H9 (cell line): ENCODE measurements around the gene CAMTA1. TPM values are rescaled to one million over a fixed set of nuclear protein-coding genes. Genes with fewer than 3 reads are reported as not detected.

ENCODE experiments used
- DNase-seq: peaks from one replicate; pipeline ENCODE4 v3.0.0-alpha.2; 2017
- H2AFZ ChIP-seq: one replicate; pipeline ENCODE4 v1.6.1; 2013; ENCODE audit warnings: mild to moderate bottlenecking, low read length, control low read depth, moderate library complexity
- H2AK5ac ChIP-seq: 2 replicates; pipeline ENCODE4 v1.6.1; 2013; ENCODE audit warnings: low read length, control low read depth, mixed read lengths; ENCODE audit not compliant: insufficient read length
- H2BK120ac ChIP-seq: one replicate; pipeline ENCODE4 v1.6.1; 2013; ENCODE audit warnings: low read depth, mild to moderate bottlenecking, low read length, control low read depth, inconsistent platforms; ENCODE audit not compliant: poor library complexity, severe bottlenecking
- H2BK12ac ChIP-seq: 2 replicates; pipeline ENCODE4 v1.6.1; 2013; ENCODE audit warnings: low read length, control low read depth, mixed read lengths, low read depth; ENCODE audit not compliant: insufficient read length
- H2BK15ac ChIP-seq: 2 replicates; pipeline ENCODE4 v1.6.1; 2013; ENCODE audit warnings: low read depth, low read length, control low read depth
- H2BK20ac ChIP-seq: one replicate; pipeline ENCODE4 v1.6.1; 2013; ENCODE audit warnings: low read depth, mild to moderate bottlenecking, low read length, control low read depth, inconsistent platforms; ENCODE audit not compliant: poor library complexity, severe bottlenecking
- H2BK5ac ChIP-seq: 2 replicates; pipeline ENCODE4 v1.6.1; 2013; ENCODE audit warnings: low read length, control low read depth, mixed read lengths; ENCODE audit not compliant: insufficient read length
- H3K14ac ChIP-seq: 2 replicates; pipeline ENCODE4 v1.6.1; 2013; ENCODE audit warnings: low read length, control low read depth; ENCODE audit not compliant: insufficient read depth
- H3K18ac ChIP-seq: 2 replicates; pipeline ENCODE4 v1.6.1; 2013; ENCODE audit warnings: low read depth, mild to moderate bottlenecking, mixed read lengths, low read length, control low read depth; ENCODE audit not compliant: insufficient read length
- H3K23ac ChIP-seq: 2 replicates; pipeline ENCODE4 v1.6.1; 2013; ENCODE audit warnings: low read length, control low read depth, mixed read lengths, low read depth; ENCODE audit not compliant: insufficient read length
- H3K23me2 ChIP-seq: 2 replicates; pipeline ENCODE4 v1.6.1; 2013; ENCODE audit warnings: low read depth, mild to moderate bottlenecking, mixed read lengths, low read length, control low read depth; ENCODE audit not compliant: insufficient read length, poor library complexity, severe bottlenecking
- H3K27ac ChIP-seq: 2 replicates; pipeline ENCODE4 v1.5.1; 2013; ENCODE audit warnings: low read length, control low read depth, mixed read lengths, low read depth; ENCODE audit not compliant: insufficient read length
- H3K27me3 ChIP-seq: 2 replicates; pipeline ENCODE4 v1.6.1; 2013; ENCODE audit warnings: low read length, control low read depth, inconsistent platforms; ENCODE audit not compliant: insufficient read depth
- H3K4ac ChIP-seq: 2 replicates; pipeline ENCODE4 v1.6.1; 2013; ENCODE audit warnings: low read depth, mild to moderate bottlenecking, control low read depth, inconsistent platforms, low read length, moderate library complexity
- H3K4me1 ChIP-seq: 2 replicates; pipeline ENCODE4 v1.6.1; 2013; ENCODE audit warnings: low read length, control low read depth, inconsistent platforms; ENCODE audit not compliant: insufficient read depth
- H3K4me2 ChIP-seq: 2 replicates; pipeline ENCODE4 v1.6.1; 2013; ENCODE audit warnings: low read length, control low read depth, mixed read lengths; ENCODE audit not compliant: insufficient read length, insufficient read depth
- H3K56ac ChIP-seq: 2 replicates; pipeline ENCODE4 v1.6.1; 2013; ENCODE audit warnings: low read depth, mild to moderate bottlenecking, mixed read lengths, low read length, control low read depth; ENCODE audit not compliant: insufficient read length
- H3K79me1 ChIP-seq: 2 replicates; pipeline ENCODE4 v1.6.1; 2013; ENCODE audit warnings: low read depth, mild to moderate bottlenecking, moderate library complexity, low read length, control low read depth, inconsistent platforms; ENCODE audit not compliant: insufficient read depth, poor library complexity, severe bottlenecking
- H3K79me2 ChIP-seq: 2 replicates; pipeline ENCODE4 v1.6.1; 2013; ENCODE audit warnings: low read length, control low read depth, inconsistent platforms; ENCODE audit not compliant: insufficient read depth
- H3K9ac ChIP-seq: 2 replicates; pipeline ENCODE4 v1.6.1; 2013; ENCODE audit warnings: low read length, control low read depth, mixed read lengths; ENCODE audit not compliant: insufficient read length; ENCODE audit errors: extremely low read depth
- H3K9me3 ChIP-seq: one replicate; pipeline ENCODE4 v1.6.1; 2013; ENCODE audit warnings: low read depth, low read length, inconsistent platforms; ENCODE audit not compliant: control insufficient read depth
- H3T11ph ChIP-seq: one replicate; pipeline ENCODE4 v1.6.1; 2013; ENCODE audit warnings: mild to moderate bottlenecking, low read length, control low read depth, inconsistent platforms
- H4K20me1 ChIP-seq: one replicate; pipeline ENCODE4 v1.6.1; 2013; ENCODE audit not compliant: control insufficient read depth, insufficient read length, insufficient read depth
- H4K5ac ChIP-seq: 2 replicates; pipeline ENCODE4 v1.6.1; 2013; ENCODE audit warnings: low read depth, mild to moderate bottlenecking, mixed read lengths, low read length, control low read depth; ENCODE audit not compliant: insufficient read length
- H4K8ac ChIP-seq: replicated peaks from 2 replicates; pipeline ENCODE4 v1.6.1; 2013; ENCODE audit warnings: low read length, control low read depth, mixed read lengths, low read depth; ENCODE audit not compliant: insufficient read length
- H4K91ac ChIP-seq: 2 replicates; pipeline ENCODE4 v1.6.1; 2013; ENCODE audit warnings: low read depth, mild to moderate bottlenecking, moderate library complexity, mixed read lengths, low read length, control low read depth; ENCODE audit not compliant: insufficient read length
- H3K27ac Mint-ChIP-seq, 3 experiments: 2 replicates in 2 of 3; 3 replicates in 1 of 3; pipeline ENCODE4 v1.8.0; 2020 to 2021; ENCODE audit warnings: mixed read lengths in 3 of 3, mild to moderate bottlenecking in 1 of 3, moderate library complexity in 1 of 3
- H3K27me3 Mint-ChIP-seq: 2 replicates; pipeline ENCODE4 v1.8.0; 2021; ENCODE audit warnings: low read depth, mild to moderate bottlenecking, moderate library complexity, mixed read lengths
- H3K36me3 Mint-ChIP-seq, 3 experiments: 2 replicates in 2 of 3; 3 replicates in 1 of 3; pipeline ENCODE4 v1.8.0; 2020 to 2021; ENCODE audit warnings: low read depth in 3 of 3, mixed read lengths in 3 of 3; ENCODE audit not compliant: insufficient read depth in 1 of 3
- H3K4me1 Mint-ChIP-seq, 2 experiments: 2 replicates each; pipeline ENCODE4 v1.8.0; 2020; ENCODE audit warnings: mixed read lengths in 2 of 2
- H3K4me3 Mint-ChIP-seq, 2 experiments: 2 replicates in 1 of 2; 3 replicates in 1 of 2; pipeline ENCODE4 v1.8.0; 2020 to 2021; ENCODE audit warnings: mild to moderate bottlenecking in 2 of 2, mixed read lengths in 2 of 2, moderate library complexity in 1 of 2
- H3K9me3 Mint-ChIP-seq, 2 experiments: 2 replicates in 1 of 2; 3 replicates in 1 of 2; pipeline ENCODE4 v1.8.0; 2020; ENCODE audit warnings: mild to moderate bottlenecking in 2 of 2, mixed read lengths in 2 of 2, moderate library complexity in 1 of 2
- WGBS: extraction: QIAGEN DNeasy Blood & Tissue Kit; methylation state at CpG from one replicate; pipeline ENCODE4 v1.1.7; 2013; ENCODE audit warnings: missing lambda C conversion rate, low lambda C conversion rate, mixed read lengths; ENCODE audit not compliant: insufficient read length; ENCODE audit errors: extremely low coverage; 5-methylcytosine and 5-hydroxymethylcytosine counted together
- total RNA-seq: library from RNA; stranded (reverse); gene quantifications from 2 replicates; pipeline ENCODE4 v1.2.1, GENCODE V29; 2021
- TF ChIP-seq, protein P1 (sequence below): fragments of 200-600 bp; sonication (generic); conservative IDR thresholded peaks from 3 replicates; pipeline ENCODE4 v1.8.0; 2021; ENCODE audit warnings: antibody characterized with exemption, mild to moderate bottlenecking

CAMTA1 gene
- total RNA-seq, 1 experiment from 2014 or later: 115 TPM

- Histone ChIP-seq H3K4ac (no peak overlapping the region), H2BK20ac (no peak overlapping the region), H4K5ac (no peak overlapping the region), H4K20me1 (no peaks in the 10 kb centered on the region), H3K27ac (peak overlapping the region; percentile 71), H3K9me3 (no peaks in the 10 kb centered on the region), H3T11ph (no peak overlapping the region), H3K4me1 (peaks cover 18% of the 10 kb centered on the region; the same call in 1 of the 2 replicates), H2BK120ac (no peak overlapping the region), H3K56ac (no peak overlapping the region), H3K14ac (no peak overlapping the region), H3K79me1 (no peaks in the 10 kb centered on the region), H2AK5ac (no peak overlapping the region), H3K18ac (no peak overlapping the region), H2BK15ac (no peak overlapping the region), H3K23ac (no peak overlapping the region), H4K8ac (no peak overlapping the region), H3K23me2 (no peaks in the 10 kb centered on the region), H3K4me2 (no peak overlapping the region), H3K27me3 (no peaks in the 10 kb centered on the region), H3K9ac (no peak overlapping the region), H2BK12ac (no peak overlapping the region), H2AFZ (no peak overlapping the region), H3K79me2 (no peaks in the 10 kb centered on the region), H2BK5ac (no peak overlapping the region), H4K91ac (no peak overlapping the region)
- Mint-ChIP-seq H3K9me3 (peaks cover 14 to 16% of the 10 kb centered on the region in 2 experiments), H3K36me3 (peaks cover 7 to 12% (median 12%) of the 10 kb centered on the region in 3 experiments; a peak in 6 of 7 replicates), H3K27ac (peak overlapping the region; percentile 91 to 99 (median 96)), H3K27me3 (no peaks in the 10 kb centered on the region; the same call in 1 of the 2 replicates), H3K4me3 (no peak overlapping the region), H3K4me1 (peaks cover 60 to 76% of the 10 kb centered on the region in 2 experiments)
- no peak for DNase-seq
- no CpG with 5 or more reads among the region's 4 CpGs for WGBS
- TF ChIP-seq, protein P1, sequence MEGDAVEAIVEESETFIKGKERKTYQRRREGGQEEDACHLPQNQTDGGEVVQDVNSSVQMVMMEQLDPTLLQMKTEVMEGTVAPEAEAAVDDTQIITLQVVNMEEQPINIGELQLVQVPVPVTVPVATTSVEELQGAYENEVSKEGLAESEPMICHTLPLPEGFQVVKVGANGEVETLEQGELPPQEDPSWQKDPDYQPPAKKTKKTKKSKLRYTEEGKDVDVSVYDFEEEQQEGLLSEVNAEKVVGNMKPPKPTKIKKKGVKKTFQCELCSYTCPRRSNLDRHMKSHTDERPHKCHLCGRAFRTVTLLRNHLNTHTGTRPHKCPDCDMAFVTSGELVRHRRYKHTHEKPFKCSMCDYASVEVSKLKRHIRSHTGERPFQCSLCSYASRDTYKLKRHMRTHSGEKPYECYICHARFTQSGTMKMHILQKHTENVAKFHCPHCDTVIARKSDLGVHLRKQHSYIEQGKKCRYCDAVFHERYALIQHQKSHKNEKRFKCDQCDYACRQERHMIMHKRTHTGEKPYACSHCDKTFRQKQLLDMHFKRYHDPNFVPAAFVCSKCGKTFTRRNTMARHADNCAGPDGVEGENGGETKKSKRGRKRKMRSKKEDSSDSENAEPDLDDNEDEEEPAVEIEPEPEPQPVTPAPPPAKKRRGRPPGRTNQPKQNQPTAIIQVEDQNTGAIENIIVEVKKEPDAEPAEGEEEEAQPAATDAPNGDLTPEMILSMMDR: no peak
Observed at GRCh38 chr1:7298749-7299151, 513.5 kb downstream of the CAMTA1 start.
